ENCODE results near the gene SUPT4H1. TPM values are rescaled to one million over a fixed set of nuclear protein-coding genes. Genes with fewer than 3 reads are reported as not detected.
"Not testable (repeated sequence)": the region's sequence is repeated elsewhere in the genome, so short reads cannot be mapped to it uniquely, and the experiment has no call there.

The SUPT4H1 gene
- total RNA-seq, 3 donors from 2014 or later (not counting 1 experiment from before 2014, with no cell fraction given), result 55.9 to 68.3 (median 68.1) TPM

- ATAC-seq, result no peak
- H3K9me3 Mint-ChIP-seq, result no peaks in the 10 kb centered on the region
- intact Hi-C loops (cut with micrococcal nuclease), result no loop called here
- H3K4me3 ChIP-seq (ENCODE audit: low read length), result no peak overlapping the region
- no peak overlapping the region for H3K27ac ChIP-seq (ENCODE audit: low read length)
- no peak overlapping the region for H3K27ac Mint-ChIP-seq
- WGBS (ENCODE audit: insufficient coverage), result 100% methylated on average over 1 of the region's 3 CpGs
- H3K4me1 ChIP-seq (ENCODE audit: control insufficient read depth, insufficient read depth, low read length), result no peaks in the 10 kb centered on the region
- DNase-seq, result no peak
- no peaks in the 10 kb centered on the region for H3K36me3 ChIP-seq (ENCODE audit: control insufficient read depth, insufficient read depth, low read length)
- no peaks in the 10 kb centered on the region for H3K9me3 ChIP-seq (ENCODE audit: control insufficient read depth, insufficient read depth, low read length)
- no peaks in the 10 kb centered on the region for H3K27me3 Mint-ChIP-seq (ENCODE audit: low read depth in 2 of 2)
- H3K27me3 ChIP-seq (ENCODE audit: control insufficient read depth, insufficient read depth, low read length), result no peaks in the 10 kb centered on the region
- H3K4me1 Mint-ChIP-seq, result no peaks in the 10 kb centered on the region
- TF ChIP-seq, protein P1, sequence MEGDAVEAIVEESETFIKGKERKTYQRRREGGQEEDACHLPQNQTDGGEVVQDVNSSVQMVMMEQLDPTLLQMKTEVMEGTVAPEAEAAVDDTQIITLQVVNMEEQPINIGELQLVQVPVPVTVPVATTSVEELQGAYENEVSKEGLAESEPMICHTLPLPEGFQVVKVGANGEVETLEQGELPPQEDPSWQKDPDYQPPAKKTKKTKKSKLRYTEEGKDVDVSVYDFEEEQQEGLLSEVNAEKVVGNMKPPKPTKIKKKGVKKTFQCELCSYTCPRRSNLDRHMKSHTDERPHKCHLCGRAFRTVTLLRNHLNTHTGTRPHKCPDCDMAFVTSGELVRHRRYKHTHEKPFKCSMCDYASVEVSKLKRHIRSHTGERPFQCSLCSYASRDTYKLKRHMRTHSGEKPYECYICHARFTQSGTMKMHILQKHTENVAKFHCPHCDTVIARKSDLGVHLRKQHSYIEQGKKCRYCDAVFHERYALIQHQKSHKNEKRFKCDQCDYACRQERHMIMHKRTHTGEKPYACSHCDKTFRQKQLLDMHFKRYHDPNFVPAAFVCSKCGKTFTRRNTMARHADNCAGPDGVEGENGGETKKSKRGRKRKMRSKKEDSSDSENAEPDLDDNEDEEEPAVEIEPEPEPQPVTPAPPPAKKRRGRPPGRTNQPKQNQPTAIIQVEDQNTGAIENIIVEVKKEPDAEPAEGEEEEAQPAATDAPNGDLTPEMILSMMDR (IDR thresholded peaks at IDR 0.05), result no peak
- no peaks in the 10 kb centered on the region for H3K36me3 Mint-ChIP-seq
- H3K4me3 Mint-ChIP-seq, result no peak overlapping the region
Observed at GRCh38 chr17:58398574-58399266, 46.7 kb upstream of the SUPT4H1 start.

- H3K36me3 Mint-ChIP-seq; DNase-seq; H3K27me3 ChIP-seq (ENCODE audit: control insufficient read depth, insufficient read depth, low read length); ATAC-seq; intact Hi-C loops (cut with micrococcal nuclease); H3K36me3 ChIP-seq (ENCODE audit: control insufficient read depth, insufficient read depth, low read length); H3K27ac ChIP-seq (ENCODE audit: low read length); H3K27me3 Mint-ChIP-seq (ENCODE audit: low read depth in 2 of 2); H3K9me3 ChIP-seq (ENCODE audit: control insufficient read depth, insufficient read depth, low read length); H3K4me3 ChIP-seq (ENCODE audit: low read length); H3K4me1 Mint-ChIP-seq; H3K4me1 ChIP-seq (ENCODE audit: control insufficient read depth, insufficient read depth, low read length); H3K9me3 Mint-ChIP-seq; H3K4me3 Mint-ChIP-seq; H3K27ac Mint-ChIP-seq: not testable (repeated sequence)
- 100% methylated on average over 5 of the region's 5 CpGs for WGBS (ENCODE audit: insufficient coverage)
Observed at GRCh38 chr17:58397421-58397820, 45.4 kb upstream of the SUPT4H1 start.

DNA sequence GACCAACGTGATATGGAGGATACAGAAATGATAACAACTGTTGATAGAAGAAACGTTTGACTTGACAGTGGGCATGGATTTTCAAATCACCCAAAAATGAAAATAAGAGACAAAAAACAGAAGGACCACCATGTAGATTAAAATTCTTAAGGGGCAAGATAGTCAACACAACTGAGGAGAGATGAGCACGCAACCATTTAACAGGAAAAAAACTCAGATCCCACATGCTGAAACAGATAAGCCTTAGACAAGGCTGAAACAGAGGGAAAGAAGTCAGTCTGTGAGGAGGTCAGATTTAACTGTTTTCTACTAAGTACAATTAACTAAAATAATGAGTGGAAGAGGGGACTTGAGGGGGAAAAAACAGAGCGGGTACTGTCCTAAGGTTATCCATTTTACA, 44.2 kb upstream of the SUPT4H1 start:
- WGBS (ENCODE audit: insufficient coverage), result 100% methylated on average over 3 of the region's 4 CpGs
- no peak for DNase-seq
- H3K4me3 Mint-ChIP-seq, result no peak overlapping the region
- no peaks in the 10 kb centered on the region for H3K36me3 Mint-ChIP-seq
- TF ChIP-seq, protein P1 (IDR thresholded peaks at IDR 0.05), result no peak
- no peaks in the 10 kb centered on the region for H3K27me3 Mint-ChIP-seq (ENCODE audit: low read depth in 2 of 2)
- ATAC-seq, result no peak
- H3K27ac ChIP-seq (ENCODE audit: low read length), result no peak overlapping the region
- no peak overlapping the region for H3K4me3 ChIP-seq (ENCODE audit: low read length)
- H3K36me3 ChIP-seq (ENCODE audit: control insufficient read depth, insufficient read depth, low read length), result no peaks in the 10 kb centered on the region
- no peaks in the 10 kb centered on the region for H3K27me3 ChIP-seq (ENCODE audit: control insufficient read depth, insufficient read depth, low read length)
- H3K27ac Mint-ChIP-seq, result no peak overlapping the region
- H3K9me3 ChIP-seq (ENCODE audit: control insufficient read depth, insufficient read depth, low read length), result no peaks in the 10 kb centered on the region
- intact Hi-C loops (cut with micrococcal nuclease), result no loop called here
- H3K9me3 Mint-ChIP-seq, result no peaks in the 10 kb centered on the region
- H3K4me1 ChIP-seq (ENCODE audit: control insufficient read depth, insufficient read depth, low read length), result no peaks in the 10 kb centered on the region
- H3K4me1 Mint-ChIP-seq, result no peaks in the 10 kb centered on the region

- intact Hi-C loops (cut with micrococcal nuclease), result no loop called here
- Histone ChIP-seq H3K4me3 (ENCODE audit: low read length) (no peak overlapping the region), H3K27me3 (ENCODE audit: control insufficient read depth, insufficient read depth, low read length) (no peaks in the 10 kb centered on the region), H3K36me3 (ENCODE audit: control insufficient read depth, insufficient read depth, low read length) (no peaks in the 10 kb centered on the region), H3K4me1 (ENCODE audit: control insufficient read depth, insufficient read depth, low read length) (no peaks in the 10 kb centered on the region), H3K27ac (ENCODE audit: low read length) (no peak overlapping the region), H3K9me3 (ENCODE audit: control insufficient read depth, insufficient read depth, low read length) (no peaks in the 10 kb centered on the region)
- no peaks in the 10 kb centered on the region for H3K36me3 Mint-ChIP-seq
- ATAC-seq (no peak), DNase-seq (no peak)
- no peak overlapping the region for H3K4me3 Mint-ChIP-seq
- no peaks in the 10 kb centered on the region for H3K9me3 Mint-ChIP-seq
- H3K27me3 Mint-ChIP-seq (ENCODE audit: low read depth in 2 of 2), result no peaks in the 10 kb centered on the region
- TF ChIP-seq, protein P1 (IDR thresholded peaks at IDR 0.05), result no peak
- H3K27ac Mint-ChIP-seq, result no peak overlapping the region
- no peaks in the 10 kb centered on the region for H3K4me1 Mint-ChIP-seq
- 100% methylated on average over 1 of the region's 3 CpGs for WGBS (ENCODE audit: insufficient coverage)
Observed at GRCh38 chr17:58394534-58395223, 42.7 kb upstream of the SUPT4H1 start.
